Esophagus squamous epithelium (tissue), 5 donors: ENCODE measurements around the gene ARHGEF11. TPM values are rescaled to one million over a fixed set of nuclear protein-coding genes. Genes with fewer than 3 reads are reported as not detected.
A peak's percentile ranks its signal among the peaks of the same experiment; 100 is the strongest.

ENCODE experiments used
- DNase-seq: peaks from one replicate; lab custom pipeline; 2025; lab: John Stamatoyannopoulos, UW
- H3K27ac ChIP-seq, 4 donors: fragments of 200-600 bp; sonication (generic); one replicate each; pipeline ENCODE4 v1.5.1; 2016 to 2019; ENCODE audit warnings: mild to moderate bottlenecking in 1 of 4
- H3K27me3 ChIP-seq, 4 donors: fragments of 200-600 bp; sonication (generic); 1 replicate in 3 of 4; 2 replicates in 1 of 4; pipeline versions ENCODE4 v1.5.1 to v1.6.0; 2017 to 2021; ENCODE audit warnings: antibody characterized with exemption in 1 of 4
- H3K36me3 ChIP-seq, 3 donors: fragments of 200-600 bp; sonication (generic); one replicate each; pipeline ENCODE4 v1.5.1; 2016 to 2019
- H3K4me1 ChIP-seq, 3 donors: fragments of 200-600 bp; sonication (generic); one replicate each; pipeline ENCODE4 v1.5.1; 2017 to 2019
- H3K4me3 ChIP-seq, 4 donors: fragments of 200-600 bp; sonication (generic); 1 replicate in 3 of 4; 2 replicates in 1 of 4; pipeline ENCODE4 v1.5.1; 2016 to 2019; ENCODE audit warnings: mild to moderate bottlenecking in 2 of 4, moderate library complexity in 1 of 4
- H3K9me3 ChIP-seq, 3 donors: fragments of 200-600 bp; sonication (generic); one replicate each; pipeline ENCODE4 v1.5.1; 2016 to 2019
- POLR2A ChIP-seq, 4 donors: fragments of 450-650 bp; IDR thresholded peaks; one replicate each; pipeline ENCODE4 v1.6.1; 2017; ENCODE audit warnings: antibody characterized with exemption in 4 of 4, mild to moderate bottlenecking in 4 of 4, moderate library complexity in 3 of 4
- WGBS, 2 donors: methylation state at CpG; one replicate each; pipeline ENCODE4 v1.1.5; 2018; 5-methylcytosine and 5-hydroxymethylcytosine counted together
- intact Hi-C: fragments of 100-400 bp; cut with DNase I; formaldehyde crosslinking; loops from one replicate; pipeline ENCODE4 v1.15.0; 2022
- total RNA-seq, 4 donors: library from RNA; depleted of rRNA; stranded (reverse); fragments of >200 nt; gene quantifications; one replicate each; pipeline ENCODE4 v1.1.0, GENCODE V29; 2016
- TF ChIP-seq, protein P1 (sequence below), 6 experiments: fragments of 450-650 bp in 4 of 6; fragments of 200-600 bp in 2 of 6; sonication (generic) in 2 of 6; IDR thresholded peaks; one replicate each; pipeline ENCODE4 v1.5.1; 2016 to 2019; ENCODE audit warnings: antibody characterized with exemption in 6 of 6, mild to moderate bottlenecking in 4 of 6, moderate library complexity in 4 of 6
- donor health status: DM: yes; HTN: yes; CAD: no.

Gene ARHGEF11, protein sequence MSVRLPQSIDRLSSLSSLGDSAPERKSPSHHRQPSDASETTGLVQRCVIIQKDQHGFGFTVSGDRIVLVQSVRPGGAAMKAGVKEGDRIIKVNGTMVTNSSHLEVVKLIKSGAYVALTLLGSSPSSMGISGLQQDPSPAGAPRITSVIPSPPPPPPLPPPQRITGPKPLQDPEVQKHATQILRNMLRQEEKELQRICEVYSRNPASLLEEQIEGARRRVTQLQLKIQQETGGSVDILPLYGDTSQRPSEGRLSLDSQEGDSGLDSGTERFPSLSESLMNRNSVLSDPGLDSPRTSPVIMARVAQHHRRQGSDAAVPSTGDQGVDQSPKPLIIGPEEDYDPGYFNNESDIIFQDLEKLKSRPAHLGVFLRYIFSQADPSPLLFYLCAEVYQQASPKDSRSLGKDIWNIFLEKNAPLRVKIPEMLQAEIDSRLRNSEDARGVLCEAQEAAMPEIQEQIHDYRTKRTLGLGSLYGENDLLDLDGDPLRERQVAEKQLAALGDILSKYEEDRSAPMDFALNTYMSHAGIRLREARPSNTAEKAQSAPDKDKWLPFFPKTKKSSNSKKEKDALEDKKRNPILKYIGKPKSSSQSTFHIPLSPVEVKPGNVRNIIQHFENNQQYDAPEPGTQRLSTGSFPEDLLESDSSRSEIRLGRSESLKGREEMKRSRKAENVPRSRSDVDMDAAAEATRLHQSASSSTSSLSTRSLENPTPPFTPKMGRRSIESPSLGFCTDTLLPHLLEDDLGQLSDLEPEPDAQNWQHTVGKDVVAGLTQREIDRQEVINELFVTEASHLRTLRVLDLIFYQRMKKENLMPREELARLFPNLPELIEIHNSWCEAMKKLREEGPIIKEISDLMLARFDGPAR (N-terminal part only)
- total RNA-seq: 10 to 100 TPM; 15.5 to 24.2 (median 19.4) TPM

DNA sequence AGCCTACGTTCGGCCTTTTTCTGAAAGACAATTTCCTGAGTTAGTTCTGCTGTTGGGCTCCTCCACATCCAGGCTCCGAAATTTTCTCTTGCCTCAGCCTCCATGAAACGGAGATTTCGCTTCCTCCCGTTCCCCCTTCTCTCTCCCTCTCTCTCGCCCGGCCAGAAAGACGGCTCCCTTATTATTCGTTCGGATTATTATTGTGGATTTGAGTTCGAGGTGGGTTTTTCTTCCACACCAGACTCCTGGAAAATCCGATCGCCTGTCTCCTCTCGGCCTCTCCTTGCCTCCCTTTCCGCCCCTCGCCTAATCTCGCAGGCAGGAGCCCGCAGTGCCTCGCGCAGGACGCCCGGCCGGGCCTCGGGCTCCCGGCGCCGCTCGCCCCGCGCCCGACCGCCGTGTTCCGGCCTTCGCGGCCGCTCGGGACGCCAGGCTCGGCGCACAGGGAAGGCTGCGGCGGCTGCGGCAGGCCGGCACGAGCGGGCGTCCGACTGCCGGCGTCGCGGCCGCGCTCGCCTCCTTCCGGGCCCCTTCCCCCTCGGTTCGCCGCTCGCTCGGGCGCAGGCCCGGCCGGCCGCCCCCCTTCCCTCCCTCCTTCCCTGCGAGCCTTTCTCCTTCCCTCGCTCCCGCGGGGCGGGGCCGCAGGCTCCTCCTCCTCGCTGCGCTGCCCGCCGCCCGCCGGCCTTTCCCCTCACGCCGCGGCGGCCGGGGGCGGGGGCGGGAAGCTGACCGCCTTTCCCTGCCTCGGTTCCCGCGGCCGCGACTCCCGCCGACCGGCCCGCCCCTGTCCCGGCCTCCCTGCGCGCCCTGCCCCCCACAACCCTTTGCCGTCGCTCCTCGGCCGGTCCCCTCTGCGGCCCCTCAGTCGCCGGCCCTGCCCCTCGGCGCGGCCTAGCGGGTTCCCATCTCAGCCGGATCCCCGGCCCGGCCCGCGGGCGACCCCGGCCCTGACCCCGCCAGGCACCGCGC is at the start of gene ARHGEF11:
TSS of gene ARHGEF11 (minus strand) at position 493 of the 969 bp plus-strand sequence. CDS start 1,412 bp downstream, outside the sequence.
- 0% methylated on average over 28 to 29 of the region's 120 CpGs for WGBS, 2 donors
- Histone ChIP-seq H3K27ac (peak within 1 kb of the TSS; percentile 83 to 96 (median 88)), H3K36me3 (no peaks in the 10 kb centered on the region), H3K9me3 (no peaks in the 10 kb centered on the region), H3K4me3 (peak within 1 kb of the TSS; percentile 66 to 81 (median 75)), H3K4me1 (peaks cover 21 to 53% (median 32%) of the 10 kb centered on the region in 3 donors), H3K27me3 (peaks cover 0 to 4% (median 0%) of the 10 kb centered on the region in 4 donors)
- no peak for DNase-seq
- TF ChIP-seq, protein P1, sequence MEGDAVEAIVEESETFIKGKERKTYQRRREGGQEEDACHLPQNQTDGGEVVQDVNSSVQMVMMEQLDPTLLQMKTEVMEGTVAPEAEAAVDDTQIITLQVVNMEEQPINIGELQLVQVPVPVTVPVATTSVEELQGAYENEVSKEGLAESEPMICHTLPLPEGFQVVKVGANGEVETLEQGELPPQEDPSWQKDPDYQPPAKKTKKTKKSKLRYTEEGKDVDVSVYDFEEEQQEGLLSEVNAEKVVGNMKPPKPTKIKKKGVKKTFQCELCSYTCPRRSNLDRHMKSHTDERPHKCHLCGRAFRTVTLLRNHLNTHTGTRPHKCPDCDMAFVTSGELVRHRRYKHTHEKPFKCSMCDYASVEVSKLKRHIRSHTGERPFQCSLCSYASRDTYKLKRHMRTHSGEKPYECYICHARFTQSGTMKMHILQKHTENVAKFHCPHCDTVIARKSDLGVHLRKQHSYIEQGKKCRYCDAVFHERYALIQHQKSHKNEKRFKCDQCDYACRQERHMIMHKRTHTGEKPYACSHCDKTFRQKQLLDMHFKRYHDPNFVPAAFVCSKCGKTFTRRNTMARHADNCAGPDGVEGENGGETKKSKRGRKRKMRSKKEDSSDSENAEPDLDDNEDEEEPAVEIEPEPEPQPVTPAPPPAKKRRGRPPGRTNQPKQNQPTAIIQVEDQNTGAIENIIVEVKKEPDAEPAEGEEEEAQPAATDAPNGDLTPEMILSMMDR (IDR thresholded peaks at IDR 0.05): peak in 1 of 6 experiments; percentile 4
- peak in 1 of 4 donors; percentile 67 for TF ChIP-seq POLR2A (IDR thresholded peaks at IDR 0.05)
- intact Hi-C loops: no loop called here

DNA sequence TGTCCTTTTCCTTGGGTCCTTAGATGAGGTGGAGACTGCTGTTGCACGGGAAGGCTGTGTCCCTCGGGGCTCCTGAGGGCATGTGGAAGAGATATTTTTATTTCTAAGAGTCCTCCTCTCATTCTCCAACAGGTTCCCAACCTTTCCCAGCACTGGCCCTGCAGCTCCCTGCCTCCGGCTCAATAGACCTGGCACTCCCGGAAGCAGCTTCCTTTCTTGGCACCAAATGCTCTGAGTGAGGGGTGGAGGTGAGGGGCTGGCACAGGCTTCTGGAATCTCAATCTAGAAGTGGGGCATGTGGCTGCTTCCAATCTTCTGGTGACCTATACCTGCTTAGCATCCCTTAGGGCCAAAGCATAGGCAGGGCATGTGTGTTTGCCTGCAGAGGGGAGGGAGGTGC is 49.5 kb upstream of the ARHGEF11 start:
- 38 to 42% methylated on average over 4 of the region's 4 CpGs for WGBS, 2 donors
- no peak for DNase-seq
- intact Hi-C loops: no loop called here
- H3K9me3 ChIP-seq: no peaks in the 10 kb centered on the region
- peaks cover 0 to 15% (median 3%) of the 10 kb centered on the region in 3 donors for H3K4me1 ChIP-seq
- H3K27me3 ChIP-seq: no peaks in the 10 kb centered on the region
- no peak for TF ChIP-seq POLR2A (IDR thresholded peaks at IDR 0.05)
- TF ChIP-seq, protein P1 (IDR thresholded peaks at IDR 0.05): no peak
- no peaks in the 10 kb centered on the region for H3K36me3 ChIP-seq
- no peak overlapping the region for H3K27ac ChIP-seq
- H3K4me3 ChIP-seq: no peak overlapping the region

DNA sequence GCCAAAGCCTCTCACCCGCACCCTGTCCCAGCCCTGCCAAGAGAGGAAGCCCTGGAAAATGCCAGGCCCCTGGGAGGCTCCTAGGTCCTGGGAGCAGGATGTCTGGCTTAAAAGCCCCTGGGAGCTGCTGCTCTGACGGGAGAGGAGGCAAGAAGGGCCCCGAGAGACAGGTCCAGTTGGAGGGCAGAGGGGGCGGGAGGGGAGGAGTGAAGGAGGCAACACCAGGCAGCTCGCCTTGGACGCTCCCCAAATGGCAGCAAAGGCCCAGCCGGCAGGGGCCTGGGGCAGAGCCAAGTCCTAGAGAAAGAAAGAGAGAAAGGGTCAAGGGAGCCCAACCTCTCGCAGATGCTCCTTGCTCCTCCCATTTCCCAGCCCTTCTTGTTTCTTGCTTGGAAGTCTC is 47.3 kb upstream of the ARHGEF11 start:
- WGBS, 2 donors: 46 to 55% methylated on average over 6 to 8 of the region's 8 CpGs
- no peak for TF ChIP-seq POLR2A (IDR thresholded peaks at IDR 0.05)
- TF ChIP-seq, protein P1 (IDR thresholded peaks at IDR 0.05): no peak
- Histone ChIP-seq H3K27me3 (no peaks in the 10 kb centered on the region), H3K4me3 (no peak overlapping the region), H3K9me3 (no peaks in the 10 kb centered on the region), H3K36me3 (no peaks in the 10 kb centered on the region), H3K4me1 (peaks cover 0 to 15% (median 3%) of the 10 kb centered on the region in 3 donors), H3K27ac (no peak overlapping the region)
- no peak for DNase-seq
- intact Hi-C loops: no loop called here

DNA sequence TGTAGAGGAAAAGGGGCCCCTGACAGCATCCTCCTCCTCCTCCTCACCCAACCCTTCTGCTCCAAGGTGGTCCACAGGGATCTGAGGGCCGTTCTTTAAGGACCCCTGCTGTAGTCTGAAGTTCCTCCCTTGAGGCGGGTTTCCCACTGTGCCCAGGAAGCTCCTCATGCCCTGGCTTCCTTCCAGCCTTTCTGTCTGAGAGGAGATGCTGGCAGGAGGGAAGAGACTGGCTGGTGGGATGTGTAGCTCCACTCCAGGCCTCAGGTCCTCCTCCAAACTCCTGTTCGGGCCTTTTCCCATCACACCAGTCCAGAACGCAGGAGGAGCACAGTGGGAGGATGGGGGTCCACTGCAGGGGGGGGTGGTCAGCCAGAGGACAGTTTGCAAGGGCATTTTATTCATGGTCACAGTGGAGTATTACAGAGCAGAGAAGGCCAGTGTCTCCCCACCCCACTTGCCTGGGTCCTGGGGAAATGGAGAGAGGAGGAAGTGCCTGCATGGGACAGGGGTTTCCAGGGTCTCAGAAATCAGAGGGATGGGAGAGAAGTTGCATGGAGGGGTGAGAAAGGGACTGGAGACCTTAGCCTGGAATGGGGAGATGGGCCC is 46.2 kb upstream of the ARHGEF11 start:
- intact Hi-C loops: loop anchor here (2.0 kb wide), 1 partner anchor 65 kb away; no protein-coding TSS in a partner anchor
- 54% methylated on average over 2 of the region's 4 CpGs; no CpG with 5 or more reads in 1 of the 2 donors for WGBS, 2 donors
- no peak for DNase-seq
- peaks cover 0 to 15% (median 3%) of the 10 kb centered on the region in 3 donors for H3K4me1 ChIP-seq
- H3K4me3 ChIP-seq: no peak overlapping the region
- no peaks in the 10 kb centered on the region for H3K9me3 ChIP-seq
- H3K36me3 ChIP-seq: no peaks in the 10 kb centered on the region
- H3K27ac ChIP-seq: no peak overlapping the region
- H3K27me3 ChIP-seq: no peaks in the 10 kb centered on the region
- TF ChIP-seq, protein P1 (IDR thresholded peaks at IDR 0.05): no peak
- no peak for TF ChIP-seq POLR2A (IDR thresholded peaks at IDR 0.05)
